GM12878 (cell line): Measurements from ENCODE around the gene CDCA5.

ENCODE experiments used
- BHLHE40 ChIP-seq, 2 experiments: fragments of 450-650 bp in 1 of 2; IDR thresholded peaks; 2 replicates each; pipeline ENCODE4 v1.6.1; 2011 to 2017; ENCODE audit warnings: low read depth in 2 of 2, borderline replicate concordance in 1 of 2, improper control_type of control experiment in 1 of 2, low read length in 1 of 2, mild to moderate bottlenecking in 1 of 2
- JUNB ChIP-seq: IDR thresholded peaks from 2 replicates; pipeline ENCODE4 v1.6.1; 2016; ENCODE audit warnings: antibody characterized with exemption, mild to moderate bottlenecking
- LARP7 ChIP-seq: fragments of 450-650 bp; IDR thresholded peaks from 2 replicates; pipeline ENCODE4 v1.6.1; 2017; ENCODE audit warnings: mild to moderate bottlenecking
- POLR2A ChIP-seq: IDR thresholded peaks from 2 replicates; pipeline ENCODE4 v1.6.1; 2011; ENCODE audit warnings: low read depth, mild to moderate bottlenecking, low read length
- RAD21 ChIP-seq: IDR thresholded peaks from 2 replicates; pipeline ENCODE4 v1.6.1; 2011; ENCODE audit warnings: mild to moderate bottlenecking, low read depth, low read length, moderate library complexity; ENCODE audit not compliant: insufficient read depth
- SIN3A ChIP-seq: IDR thresholded peaks from 2 replicates; pipeline ENCODE4 v1.6.1; 2012; ENCODE audit warnings: low read depth, low read length, improper control_type of control experiment
- YY1 ChIP-seq: IDR thresholded peaks from 2 replicates; pipeline ENCODE4 v1.6.1; 2011; ENCODE audit warnings: low read depth, mild to moderate bottlenecking, low read length
- TF ChIP-seq, protein P1 (sequence below), 3 experiments: IDR thresholded peaks in 2 of 3; conservative IDR thresholded peaks in 1 of 3; 2 replicates each; pipeline ENCODE4 v1.5.1; 2011; ENCODE audit warnings: low read depth in 3 of 3, low read length in 3 of 3, mild to moderate bottlenecking in 3 of 3, control low read depth in 2 of 3, moderate library complexity in 2 of 3, inconsistent platforms in 1 of 3, mixed read lengths in 1 of 3; ENCODE audit not compliant: control insufficient read depth in 2 of 3, insufficient read depth in 1 of 3; ENCODE audit errors: extremely low read depth in 1 of 3

DNA sequence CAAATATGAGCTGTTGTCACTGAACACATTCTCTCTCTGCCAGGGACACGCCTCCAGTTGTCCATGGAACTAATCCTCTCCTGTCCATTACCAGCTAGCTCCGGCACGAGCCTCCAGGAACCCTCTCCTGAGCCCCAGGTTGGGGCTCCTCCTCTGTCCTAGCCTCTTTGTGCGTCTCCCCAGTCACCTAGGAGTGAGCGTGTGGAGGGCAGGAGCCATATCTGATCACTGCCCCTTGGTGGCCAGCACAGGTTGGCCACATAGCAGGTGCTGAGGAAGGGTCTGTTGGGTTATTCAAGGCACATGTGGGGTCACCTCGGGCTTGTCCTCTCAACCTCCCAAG, 48.0 kb upstream of the CDCA5 start:
- TF ChIP-seq, protein P1, sequence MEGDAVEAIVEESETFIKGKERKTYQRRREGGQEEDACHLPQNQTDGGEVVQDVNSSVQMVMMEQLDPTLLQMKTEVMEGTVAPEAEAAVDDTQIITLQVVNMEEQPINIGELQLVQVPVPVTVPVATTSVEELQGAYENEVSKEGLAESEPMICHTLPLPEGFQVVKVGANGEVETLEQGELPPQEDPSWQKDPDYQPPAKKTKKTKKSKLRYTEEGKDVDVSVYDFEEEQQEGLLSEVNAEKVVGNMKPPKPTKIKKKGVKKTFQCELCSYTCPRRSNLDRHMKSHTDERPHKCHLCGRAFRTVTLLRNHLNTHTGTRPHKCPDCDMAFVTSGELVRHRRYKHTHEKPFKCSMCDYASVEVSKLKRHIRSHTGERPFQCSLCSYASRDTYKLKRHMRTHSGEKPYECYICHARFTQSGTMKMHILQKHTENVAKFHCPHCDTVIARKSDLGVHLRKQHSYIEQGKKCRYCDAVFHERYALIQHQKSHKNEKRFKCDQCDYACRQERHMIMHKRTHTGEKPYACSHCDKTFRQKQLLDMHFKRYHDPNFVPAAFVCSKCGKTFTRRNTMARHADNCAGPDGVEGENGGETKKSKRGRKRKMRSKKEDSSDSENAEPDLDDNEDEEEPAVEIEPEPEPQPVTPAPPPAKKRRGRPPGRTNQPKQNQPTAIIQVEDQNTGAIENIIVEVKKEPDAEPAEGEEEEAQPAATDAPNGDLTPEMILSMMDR (IDR thresholded peaks at IDR 0.05 in 2 of 3, conservative IDR thresholded peaks at IDR 0.05 in 1 of 3; ENCODE audit: control insufficient read depth in 2 of 3, extremely low read depth in 1 of 3, insufficient read depth in 1 of 3, low read depth in 3 of 3, low read length in 3 of 3) = no peak
- TF ChIP-seq POLR2A = no peak
- no peak for TF ChIP-seq YY1
- no peak for TF ChIP-seq RAD21
- TF ChIP-seq JUNB = no peak
- no peak for TF ChIP-seq SIN3A
- no peak for TF ChIP-seq BHLHE40 (IDR thresholded peaks at IDR 0.05; ENCODE audit: borderline replicate concordance in 1 of 2, low read depth in 2 of 2, low read length in 1 of 2)
- no peak for TF ChIP-seq LARP7
